NCI-H1105 treated with DMSO at 0.1 percent for 48 hours (cell line): ENCODE data around the gene PDE6B.
"Not testable (repeated sequence)": the region's sequence is repeated elsewhere in the genome, so short reads cannot be mapped to it uniquely, and the experiment has no call there.

ENCODE experiments used
- DNase-seq: peaks from one replicate; lab custom pipeline; 2025; lab: John Stamatoyannopoulos, UW

Gene PDE6B

DNA sequence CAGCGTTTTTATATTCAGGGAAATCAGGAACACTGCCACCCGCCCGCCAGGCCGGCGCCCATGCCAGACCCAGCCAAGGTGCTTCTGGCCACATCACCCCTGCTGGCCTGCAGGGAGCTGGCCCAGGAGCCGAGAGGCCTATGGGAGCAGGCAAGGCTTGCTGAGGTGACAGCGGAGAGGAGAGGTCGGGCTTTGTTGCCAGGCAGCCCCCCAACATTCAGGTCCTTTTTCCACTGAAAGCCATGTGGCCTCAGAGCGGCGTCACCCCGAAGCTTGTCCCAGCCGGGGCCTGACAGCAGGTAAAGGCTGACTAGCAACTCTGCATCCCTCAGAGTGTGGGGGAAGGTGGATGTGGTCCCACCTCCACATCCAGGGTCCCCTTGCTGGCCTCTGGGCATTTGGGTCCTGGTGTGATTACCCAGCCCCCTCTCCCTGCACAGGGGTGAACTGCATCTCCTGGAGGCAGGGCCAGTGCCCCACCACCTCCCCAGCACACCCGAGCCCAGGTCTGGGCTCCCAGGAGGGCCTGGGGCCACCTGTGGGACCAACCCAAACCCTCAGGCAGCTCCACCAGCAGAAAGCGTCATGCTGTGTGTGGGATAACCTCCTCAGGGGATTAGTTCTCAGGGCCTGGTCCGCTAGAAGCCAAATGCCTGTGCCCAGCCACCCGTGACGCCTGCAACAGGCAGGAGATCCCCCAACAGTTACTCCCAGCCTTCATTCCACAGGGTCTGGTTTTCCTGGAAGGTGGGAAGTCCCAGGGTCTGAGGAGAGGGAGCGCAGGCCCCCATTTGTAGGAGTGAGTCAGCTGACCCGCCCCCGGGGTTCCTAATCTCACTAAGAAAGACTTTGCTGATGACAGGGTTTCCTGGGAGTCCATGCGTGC lies at the start of gene PDE6B:
TSS of gene PDE6B (plus strand) at position 869 of the 886 bp plus-strand sequence. CDS start 54 bp downstream, outside the sequence.
- DNase-seq: no peak

DNA sequence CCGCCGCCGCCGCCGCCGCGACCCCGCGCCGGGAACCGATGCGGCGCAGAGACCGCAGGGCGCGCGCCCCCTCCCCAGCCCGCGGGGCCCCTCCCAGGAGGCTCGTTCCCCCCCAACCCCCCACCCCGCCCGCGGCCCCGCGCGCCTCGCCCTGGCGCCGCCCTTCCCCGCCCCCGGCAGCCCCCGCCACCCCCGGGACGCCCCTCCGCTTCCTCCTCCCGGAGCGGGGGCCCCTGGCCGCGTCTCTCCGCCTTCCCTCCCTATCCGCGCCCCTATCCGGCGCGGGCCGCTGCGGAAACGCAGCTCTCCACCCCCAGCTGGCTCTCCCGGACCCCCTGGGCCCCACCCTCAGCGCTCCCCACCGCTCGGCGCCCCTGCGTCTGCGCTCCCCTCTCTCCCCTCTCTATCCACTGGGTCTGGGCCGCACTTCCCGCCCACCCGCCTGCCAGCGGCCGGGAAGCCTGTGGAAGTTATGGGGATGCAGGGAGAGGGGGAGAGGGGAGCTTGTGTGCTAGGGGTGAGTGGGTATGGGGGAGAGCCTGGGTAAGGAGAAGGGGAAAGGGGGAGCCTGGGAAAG lies 49.0 kb upstream of the PDE6B start, which contains the start of gene TMEM271:
TSS of gene TMEM271 (minus strand) at position 51 of the 577 bp plus-strand sequence. CDS start 233 bp downstream, outside the sequence.
- DNase-seq: peak; percentile 8

DNA sequence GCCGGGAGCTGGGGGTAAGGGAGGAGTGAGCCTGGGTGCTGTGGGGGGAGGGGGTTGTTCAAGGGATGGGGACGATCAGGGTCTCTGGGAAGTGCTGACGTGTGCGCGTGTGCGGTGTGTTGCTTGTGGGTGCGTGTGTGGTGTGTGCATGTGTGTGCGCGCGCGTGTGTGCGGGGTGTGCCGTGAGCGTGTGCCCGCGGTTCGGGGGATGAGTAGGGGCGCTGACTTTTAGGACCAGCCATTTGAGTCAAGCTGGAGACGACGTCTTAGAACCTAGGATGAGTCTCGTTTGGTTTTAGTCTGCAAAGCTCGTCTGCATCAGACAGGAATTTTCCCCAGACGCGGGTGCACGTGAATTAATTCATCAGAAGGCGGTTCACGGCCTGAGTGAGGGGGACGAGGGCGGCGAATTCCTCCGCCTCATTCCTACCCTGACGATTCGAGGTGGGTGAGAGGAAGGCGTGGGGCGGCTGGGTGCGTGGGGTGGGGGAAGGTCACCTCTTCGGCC lies 48.3 kb upstream of the PDE6B start:
- DNase-seq: no peak

DNA sequence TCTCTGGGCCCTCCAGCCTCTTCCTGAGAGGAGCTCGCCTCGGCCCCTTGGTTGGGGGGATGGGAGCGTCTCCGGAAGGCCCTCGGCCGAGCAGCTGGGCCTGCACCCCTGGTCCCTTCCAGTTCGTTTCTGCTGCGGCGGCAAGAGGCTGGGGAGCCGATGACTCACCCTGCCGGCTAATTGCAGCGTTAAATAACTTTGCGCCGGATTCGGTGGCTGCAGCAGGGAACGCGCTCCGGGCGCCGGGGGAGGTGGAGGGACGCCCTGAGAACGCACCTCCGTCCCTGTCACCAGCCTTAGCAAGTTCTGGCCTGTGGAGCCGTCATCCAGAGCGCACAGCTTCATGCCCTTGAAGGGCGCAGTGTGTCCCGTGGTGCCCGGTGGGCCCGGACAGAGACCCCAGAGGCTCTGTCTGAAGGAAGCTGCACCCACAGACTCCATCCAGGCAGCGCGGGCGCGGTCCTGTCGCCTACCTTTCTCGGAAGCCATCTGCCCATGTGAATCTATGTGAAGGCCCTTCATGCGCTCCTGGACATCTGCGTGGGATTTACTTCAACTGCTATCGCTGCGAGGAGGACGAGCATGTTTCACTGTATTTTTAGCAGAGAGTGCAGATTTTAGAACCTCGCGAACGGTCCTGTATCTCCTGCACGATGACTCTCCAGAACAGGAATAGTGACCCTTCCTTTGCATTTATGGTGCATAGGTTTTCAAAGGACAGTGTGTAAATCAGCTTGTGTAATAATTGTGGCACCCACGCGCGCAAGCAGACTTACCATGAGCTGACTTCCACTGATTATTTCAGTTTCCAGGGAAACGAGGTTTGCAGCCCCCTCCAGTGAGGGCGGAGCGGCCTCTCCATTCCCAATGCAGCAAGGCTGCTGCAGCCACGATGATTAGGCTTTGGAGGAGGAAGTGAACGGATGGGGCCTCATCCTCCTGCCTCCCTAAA lies 47.6 kb upstream of the PDE6B start:
- peak; percentile 21 for DNase-seq

DNA sequence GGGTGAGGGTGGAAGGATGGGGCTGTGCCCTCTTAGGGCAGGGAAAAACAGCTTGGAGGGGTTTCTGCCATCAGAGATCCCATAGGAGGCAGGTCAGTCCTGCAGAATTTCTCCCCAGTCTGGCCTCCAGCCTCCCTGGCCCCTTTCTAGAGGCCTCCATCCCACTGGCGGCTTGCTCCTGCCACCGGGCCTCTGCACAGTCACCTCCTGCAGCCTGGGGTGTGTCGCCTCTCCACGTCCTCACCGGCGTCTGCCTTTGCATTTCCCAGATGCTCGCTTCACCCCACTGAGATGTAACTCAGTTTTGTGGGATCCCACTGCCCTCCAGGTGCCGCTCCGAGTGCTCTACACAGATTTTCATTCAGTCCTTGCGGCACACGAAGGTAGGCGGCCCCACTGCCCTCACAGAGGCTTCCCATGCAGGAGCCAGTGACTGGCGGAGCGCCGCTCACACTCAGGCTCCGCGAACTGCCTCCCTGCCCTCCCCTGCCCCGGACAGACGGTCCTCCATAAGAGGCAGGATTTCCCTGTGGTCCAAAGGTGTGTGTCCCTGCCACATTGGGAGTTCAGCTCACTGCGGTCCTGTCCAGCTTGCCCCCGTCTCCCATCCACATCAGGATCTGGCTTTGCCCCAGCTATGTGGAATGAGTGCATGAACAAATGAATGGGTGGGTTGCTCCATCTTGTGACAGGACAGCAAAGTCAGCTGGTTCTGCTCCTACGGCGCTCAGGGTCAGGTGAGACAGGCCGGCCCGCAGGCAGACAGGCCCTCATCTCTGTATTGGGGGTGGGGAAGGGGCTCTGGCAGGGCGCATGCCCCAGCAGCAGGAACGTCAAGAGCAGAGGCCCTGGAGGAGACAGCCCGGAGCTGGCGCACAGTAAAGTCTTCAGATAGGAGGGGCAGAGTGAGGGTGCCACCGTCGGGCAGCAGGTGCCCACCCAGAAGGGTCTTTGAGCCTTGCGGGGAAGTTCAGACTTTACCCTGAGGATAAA lies 46.6 kb upstream of the PDE6B start:
- DNase-seq: no peak

DNA sequence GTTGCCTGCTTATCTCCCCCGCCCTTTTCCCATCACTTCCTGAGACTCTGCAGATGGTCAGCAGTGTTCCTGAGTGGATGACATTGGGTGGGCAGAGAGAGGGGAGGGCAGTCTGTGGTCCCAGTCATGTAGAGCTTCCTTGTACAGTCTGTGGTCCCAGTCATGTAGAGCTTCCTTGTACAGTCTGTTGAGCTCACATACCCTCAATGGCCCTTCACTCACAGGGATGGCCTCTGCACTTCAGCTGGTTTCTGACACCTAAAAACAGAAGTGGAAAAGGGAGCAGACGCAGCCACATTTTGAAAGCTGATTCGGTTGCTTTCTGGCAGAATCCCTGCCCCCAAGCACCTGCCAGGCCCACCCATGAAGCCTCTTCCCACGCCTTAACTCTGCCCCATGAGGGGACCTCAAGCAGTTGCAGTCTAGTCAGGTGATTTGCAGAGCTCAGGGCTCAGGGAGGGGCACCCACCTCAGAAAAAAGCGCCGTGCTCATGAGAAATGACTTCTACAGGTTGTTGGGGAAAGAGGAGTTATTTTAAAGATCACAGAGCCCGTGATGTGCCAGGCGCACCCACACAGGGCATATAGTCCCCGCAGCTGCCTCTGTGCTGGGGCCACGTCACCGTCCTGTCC lies 45.7 kb upstream of the PDE6B start:
- DNase-seq: no peak

DNA sequence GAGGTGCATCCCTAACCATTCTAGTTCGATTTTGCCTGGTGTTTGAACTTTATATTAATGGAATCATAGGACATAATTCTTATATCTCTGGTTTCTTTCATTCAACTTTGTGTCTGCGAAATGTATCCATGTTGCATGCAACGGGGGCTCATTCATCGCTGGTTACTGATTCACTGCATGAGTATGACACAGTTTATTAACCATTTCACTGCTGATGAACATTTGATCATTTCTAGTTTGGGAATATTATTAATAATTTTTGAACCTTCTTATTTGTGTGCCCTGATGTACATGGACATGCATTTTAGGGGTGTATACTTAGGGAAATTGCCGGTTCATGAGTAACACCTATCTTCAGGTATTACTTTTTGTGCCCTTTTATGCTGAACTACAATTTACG lies 44.2 kb upstream of the PDE6B start:
- DNase-seq: no peak

DNA sequence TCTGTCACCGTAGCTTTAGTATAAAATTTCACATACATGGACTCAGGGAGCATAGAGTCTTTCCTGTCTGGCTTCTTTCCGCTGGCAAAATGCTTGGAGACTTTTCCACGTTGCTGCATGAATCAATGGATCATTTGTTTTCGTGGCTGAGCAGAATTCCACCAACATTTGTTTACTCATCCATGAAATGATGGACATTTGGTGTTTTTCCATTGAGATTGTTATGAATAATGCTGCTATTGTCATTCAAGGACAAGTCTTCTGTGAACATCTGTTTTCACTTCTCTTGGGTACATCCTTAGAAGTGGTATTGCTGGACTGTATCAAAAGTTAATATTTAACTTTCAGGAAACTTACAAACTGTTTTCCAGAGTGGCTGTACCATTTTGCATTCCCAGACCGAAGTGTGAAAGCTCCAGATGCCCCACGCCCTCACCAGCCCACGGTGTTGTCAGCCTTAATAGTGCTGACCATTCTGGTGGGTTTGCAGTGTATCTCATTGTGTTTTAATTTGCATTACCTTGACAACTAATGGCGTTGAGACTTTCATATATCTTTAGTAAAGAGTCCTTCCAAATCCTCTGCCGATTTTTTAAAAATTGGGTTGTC lies 43.5 kb upstream of the PDE6B start:
- DNase-seq: no peak

DNA sequence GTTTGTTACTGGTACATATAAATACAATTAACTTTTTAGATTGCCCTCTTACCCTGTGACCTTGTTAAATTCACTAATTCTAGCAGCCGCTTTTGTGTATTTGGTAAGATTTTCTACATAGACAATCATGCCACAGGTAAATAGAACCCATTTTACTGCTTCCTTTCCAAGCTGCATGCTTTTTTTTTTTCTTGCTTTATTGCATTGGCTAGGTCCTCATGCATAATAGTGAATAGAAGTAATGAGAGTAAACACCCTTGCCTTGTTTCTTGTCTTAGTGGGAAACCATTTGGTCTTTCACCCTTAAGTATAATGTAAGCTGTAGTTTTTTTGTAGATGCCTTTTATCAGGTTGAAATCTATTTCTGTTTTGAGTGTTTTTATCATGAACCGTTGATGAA lies 41.6 kb upstream of the PDE6B start:
- no peak for DNase-seq

DNA sequence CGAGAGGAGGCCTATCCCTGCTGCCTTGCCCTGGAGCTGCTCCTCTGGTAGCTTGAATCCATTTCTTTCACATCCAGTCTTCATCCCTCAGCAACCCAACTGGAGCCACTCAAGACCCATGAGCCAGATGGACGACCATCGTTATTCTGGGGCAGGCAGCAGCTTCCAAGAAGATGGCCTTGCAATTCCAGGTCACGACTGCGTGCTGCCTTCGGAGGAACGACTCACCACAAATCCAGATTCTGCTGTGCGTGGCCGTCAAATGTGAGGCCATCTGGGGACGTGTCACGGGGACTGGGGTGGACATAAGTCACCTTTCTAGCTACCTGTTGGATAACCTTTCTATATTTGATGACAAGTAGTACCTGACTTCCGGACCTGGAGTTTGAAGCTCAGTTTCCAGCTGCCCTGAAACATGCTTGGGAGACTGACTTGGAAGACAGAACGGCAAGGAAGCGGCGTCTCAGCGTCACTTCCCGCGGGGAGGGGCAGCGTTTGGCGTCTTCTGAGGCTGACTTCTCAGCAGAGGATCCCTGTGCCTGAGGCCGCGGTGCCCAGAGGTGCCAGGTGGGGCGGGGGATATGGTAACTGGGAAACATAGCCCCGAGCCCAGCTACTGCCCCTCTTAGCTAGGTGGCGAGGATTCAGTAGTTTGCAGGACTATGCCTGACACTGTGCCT lies 37.6 kb upstream of the PDE6B start:
- DNase-seq: no peak

DNA sequence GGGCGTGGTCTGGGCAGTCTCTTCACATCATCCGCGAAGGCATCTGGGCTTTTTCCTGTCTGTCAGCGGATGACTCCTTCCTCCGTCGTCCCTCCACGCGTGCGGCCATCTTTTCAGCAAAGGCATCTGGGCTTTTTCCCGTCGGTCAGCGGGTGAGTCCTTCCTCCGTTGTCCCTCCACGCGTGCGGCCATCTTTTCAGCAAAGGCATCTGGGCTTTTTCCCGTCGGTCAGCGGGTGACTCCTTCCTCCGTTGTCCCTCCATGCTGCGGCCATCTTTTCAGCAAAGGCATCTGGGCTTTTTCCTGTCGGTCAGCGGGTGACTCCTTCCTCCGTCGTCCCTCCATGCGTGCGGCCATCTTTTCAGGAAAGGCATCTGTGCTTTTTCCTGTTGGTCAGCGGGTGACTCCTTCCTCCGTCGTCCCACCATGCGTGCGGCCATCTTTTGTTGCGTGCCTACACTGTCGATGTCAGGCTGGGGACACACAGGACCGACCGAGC lies 37.0 kb upstream of the PDE6B start:
- no peak for DNase-seq

DNA sequence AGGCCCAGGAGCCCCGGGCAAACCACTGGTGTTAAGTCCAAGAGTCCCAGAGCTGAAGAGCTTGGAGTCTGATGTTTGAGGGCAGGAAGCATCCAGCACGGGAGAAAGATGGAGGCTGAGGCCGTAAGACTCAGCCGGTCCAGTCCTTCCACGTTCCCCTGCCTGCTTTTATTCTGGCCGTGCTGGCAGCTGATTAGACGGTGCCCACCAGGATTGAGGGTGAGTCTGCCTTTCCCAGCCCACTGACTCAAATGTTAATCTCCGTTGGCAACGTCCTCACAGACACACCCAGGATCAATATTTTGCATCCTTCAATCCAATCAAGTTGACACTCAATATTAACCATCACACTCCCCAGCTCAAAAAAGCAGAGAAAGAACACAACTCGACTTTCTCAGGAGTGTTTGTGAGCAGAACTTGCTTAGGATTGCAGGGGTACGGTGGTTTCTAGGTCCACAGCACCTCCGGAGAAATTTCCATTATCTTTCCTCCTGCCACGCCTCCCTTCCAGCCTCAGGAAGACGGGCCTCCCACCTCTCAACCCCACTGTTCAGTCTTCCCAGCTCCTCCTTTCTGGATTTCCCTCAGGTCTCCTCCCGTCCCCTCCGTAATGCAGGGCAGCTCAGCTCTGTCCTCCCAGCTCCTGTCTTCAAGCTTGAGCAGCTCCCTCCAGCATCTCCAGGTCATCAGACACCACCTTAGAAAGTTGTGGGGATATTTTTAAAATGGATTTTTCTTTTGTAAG lies 36.0 kb upstream of the PDE6B start:
- DNase-seq: no peak

DNA sequence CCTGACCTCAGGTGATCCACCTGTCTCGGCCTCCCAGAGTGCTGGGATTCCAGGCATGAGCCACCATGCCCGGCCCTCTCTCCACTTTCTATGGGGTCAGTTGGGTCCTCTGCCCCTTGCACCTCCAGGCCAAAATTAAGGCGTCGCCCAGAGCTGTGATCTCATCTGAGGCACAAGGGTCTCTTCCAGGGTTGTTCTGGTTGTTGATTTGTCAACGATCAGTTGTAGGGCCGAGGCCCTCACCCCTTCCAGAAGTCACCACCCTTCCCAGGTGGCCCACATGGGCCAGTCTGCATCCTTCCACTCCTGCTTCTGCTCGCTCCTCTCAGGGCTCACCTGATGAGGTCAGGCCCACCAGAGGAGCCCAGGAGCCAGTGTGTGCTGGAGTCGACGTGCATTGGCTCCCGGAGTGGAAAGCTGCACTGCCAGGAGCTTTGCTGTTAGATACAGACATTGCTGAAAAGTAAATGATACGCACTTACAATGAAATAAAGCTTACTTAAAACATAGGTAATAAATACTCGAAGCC lies 35.0 kb upstream of the PDE6B start:
- DNase-seq: no peak

DNA sequence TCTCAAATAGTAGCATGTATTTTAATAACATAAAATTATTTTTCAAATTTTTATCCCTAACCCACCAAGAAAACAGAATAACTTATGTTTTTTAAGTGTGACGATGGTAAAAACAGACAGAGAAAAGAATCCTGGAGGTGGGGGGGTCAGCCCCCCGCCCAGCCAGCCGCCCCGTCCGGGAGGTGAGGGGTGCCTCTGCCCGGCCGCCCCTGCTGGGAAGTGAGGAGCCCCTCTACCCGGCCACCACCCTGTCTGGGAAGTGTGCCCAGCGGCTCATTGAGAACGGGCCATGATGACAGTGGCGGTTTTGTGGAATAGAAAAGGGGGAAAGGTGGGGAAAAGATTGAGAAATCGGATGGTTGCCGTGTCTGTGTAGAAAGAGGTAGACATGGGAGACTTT lies 33.2 kb upstream of the PDE6B start:
- not testable (repeated sequence) for DNase-seq

DNA sequence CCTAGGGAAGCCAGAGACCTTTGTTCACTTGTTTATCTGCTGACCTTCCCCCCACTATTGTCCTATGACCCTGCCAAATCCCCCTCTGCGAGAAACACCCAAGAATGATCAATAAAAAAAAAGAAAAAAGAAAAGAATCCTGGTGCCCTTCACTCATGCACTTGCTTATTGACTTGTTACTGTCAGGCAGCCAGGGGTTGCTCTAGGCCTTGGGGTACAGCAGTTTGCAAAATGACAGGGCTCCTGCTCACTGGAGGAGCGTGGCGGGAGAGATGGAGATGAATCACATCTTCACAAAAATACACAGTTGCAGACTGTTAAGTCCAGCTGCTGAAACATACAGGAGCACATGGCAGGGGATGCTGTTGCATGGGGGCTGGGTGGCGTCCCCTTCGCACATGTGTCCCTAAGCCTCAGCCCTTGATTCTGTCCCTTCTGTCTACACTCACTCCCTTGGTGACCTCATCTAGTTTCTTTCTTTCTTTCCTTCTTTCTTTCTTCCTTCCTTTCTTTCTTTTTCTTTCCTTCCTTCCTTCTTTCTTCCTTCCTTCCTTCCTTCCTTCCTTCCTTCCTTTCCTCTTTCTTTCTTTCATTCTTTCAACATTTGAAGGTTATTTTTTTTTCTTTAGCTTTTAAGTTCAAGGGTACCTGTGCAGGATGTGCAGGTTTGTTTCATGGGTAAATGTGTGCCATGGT lies 32.4 kb upstream of the PDE6B start:
- no peak for DNase-seq

DNA sequence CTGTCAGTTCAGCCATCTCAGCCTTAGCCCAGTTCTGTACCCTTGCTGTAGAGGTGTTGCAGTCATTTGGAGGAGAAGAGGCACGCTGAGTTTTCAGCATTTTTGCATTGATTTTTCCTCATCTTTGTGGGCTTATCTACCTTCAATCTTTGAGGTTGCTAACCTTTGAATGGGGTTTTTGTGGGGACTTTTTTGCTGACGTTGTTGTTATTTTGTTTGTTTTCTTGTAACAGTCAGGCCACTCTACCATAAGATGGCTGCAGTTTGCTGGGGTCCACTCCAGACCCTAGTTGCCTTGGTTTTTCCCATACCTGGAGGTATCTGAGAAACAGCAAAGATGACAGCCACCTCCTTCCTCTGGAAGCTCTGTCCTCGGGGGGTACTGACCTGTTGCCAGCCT lies 26.4 kb upstream of the PDE6B start:
- no peak for DNase-seq

DNA sequence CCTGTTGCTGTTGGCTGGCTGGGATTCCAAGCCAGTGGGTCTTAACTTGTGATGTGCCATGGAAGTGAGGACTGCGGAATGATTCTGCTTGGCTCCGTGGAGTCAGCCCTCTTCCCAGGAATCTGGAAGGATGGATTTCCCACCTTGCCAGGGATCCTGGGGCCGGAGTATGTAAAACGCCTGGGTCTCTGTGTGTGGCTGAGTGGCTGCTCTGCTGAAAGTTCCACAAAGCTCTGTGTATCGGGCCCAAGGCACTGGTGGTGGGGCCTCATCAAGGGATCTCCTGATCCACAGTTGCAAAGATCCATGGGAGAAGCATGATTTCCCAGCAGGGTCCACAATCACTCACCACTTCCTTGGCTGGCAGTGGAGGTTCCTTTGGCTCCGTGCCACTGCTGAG lies 25.2 kb upstream of the PDE6B start:
- no peak for DNase-seq
